Neural progenitor cell (in vitro differentiated cells): Measurements from ENCODE around the gene DYNLT4.

ENCODE experiments used
- CTCF ChIP-seq: fragments of 200-600 bp; sonication (generic); IDR thresholded peaks from 2 replicates; pipeline ENCODE4 v1.5.1; 2017; ENCODE audit warnings: antibody characterized with exemption, mild to moderate bottlenecking
- EZH2 ChIP-seq: fragments of 200-600 bp; sonication (generic); IDR thresholded peaks from 2 replicates; pipeline ENCODE4 v1.6.1; 2017; ENCODE audit warnings: antibody characterized with exemption, mild to moderate bottlenecking, moderate library complexity
- EZH2phosphoT487 ChIP-seq: fragments of 200-600 bp; sonication (generic); IDR thresholded peaks from 2 replicates; pipeline ENCODE4 v1.6.1; 2017; ENCODE audit warnings: antibody characterized with exemption

GRCh38 chr1:44783697-44784093 is 23.5 kb downstream of the DYNLT4 start:
- no peak for TF ChIP-seq EZH2
- TF ChIP-seq EZH2phosphoT487, result no peak
- TF ChIP-seq CTCF, result no peak
